ENCODE results near the gene AXDND1. TPM values are rescaled to one million over a fixed set of nuclear protein-coding genes. Genes with fewer than 3 reads are reported as not detected.

AXDND1 gene
- total and polyA plus RNA-seq, 2 experiments from 2014 or later = not detected

DNA sequence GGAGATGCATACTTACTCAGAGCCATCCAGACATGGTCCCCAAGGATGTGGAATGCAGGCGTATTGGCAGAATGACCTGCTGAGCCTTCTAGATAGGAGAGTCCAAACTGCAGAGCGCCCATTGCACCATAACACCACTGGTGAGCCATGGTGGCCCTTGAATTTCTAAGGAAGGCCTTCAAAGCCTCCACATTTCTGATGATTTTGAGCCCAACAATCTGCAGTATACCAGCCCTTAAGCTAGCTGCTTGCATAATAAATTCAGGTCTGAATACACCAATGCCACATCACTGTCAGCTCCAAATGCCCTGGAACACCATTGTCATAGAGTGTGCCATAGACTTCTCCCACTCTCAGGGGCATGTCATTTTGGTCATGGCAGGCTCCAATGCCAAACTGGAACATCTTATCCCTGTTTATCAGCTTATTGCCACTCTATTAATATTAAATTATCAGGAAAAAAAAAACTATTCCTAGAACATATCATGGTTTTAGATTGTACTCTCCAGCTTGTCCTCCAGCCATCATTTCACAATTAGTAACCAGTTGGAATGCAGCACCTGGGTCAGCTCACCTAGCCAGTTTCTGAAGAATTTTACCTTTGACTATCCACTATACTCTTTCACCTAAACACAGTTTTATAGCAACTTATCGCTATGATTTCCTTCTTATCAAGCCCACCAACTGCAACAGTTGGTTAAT, 183.0 kb downstream of the AXDND1 start:
- Histone ChIP-seq H4K20me1 (replicated peaks; ENCODE audit: insufficient read depth) (no peaks in the 10 kb centered on the region), H3K4me3 (no peak overlapping the region), H3K4me2 (no peak overlapping the region), H2AFZ (no peak overlapping the region), H3K79me2 (replicated peaks; ENCODE audit: insufficient read depth) (no peaks in the 10 kb centered on the region), H3K9me2 (ENCODE audit: insufficient read depth) (no peaks in the 10 kb centered on the region; the same call in 1 of the 2 replicates), H3K4me1 (ENCODE audit: insufficient read depth) (no peaks in the 10 kb centered on the region), H3K27ac (ENCODE audit: low read depth) (no peak overlapping the region), H3K27me3 (ENCODE audit: insufficient read depth) (no peaks in the 10 kb centered on the region), H3F3A (replicated peaks; ENCODE audit: low read depth) (no peaks in the 10 kb centered on the region), H3K36me3 (ENCODE audit: insufficient read depth) (no peaks in the 10 kb centered on the region)
- Mint-ChIP-seq H3K4me1 (peaks cover 6% of the 10 kb centered on the region; the same call in 2 of the 3 replicates), H3K9me3 (no peaks in the 10 kb centered on the region), H3K4me3 (no peak overlapping the region), H3K27me3 (ENCODE audit: insufficient read depth, low read depth, poor library complexity) (peaks cover 3% of the 10 kb centered on the region), H3K27ac (no peak overlapping the region), H3K36me3 (ENCODE audit: low read depth) (no peaks in the 10 kb centered on the region)
- DNase-seq (ENCODE audit: low spot score) = no peak
- ATAC-seq = no peak
- TF ChIP-seq POLR2AphosphoS5 (IDR thresholded peaks at IDR 0.05; ENCODE audit: low read depth) (no peak), NANOG (IDR thresholded peaks at IDR 0.05; ENCODE audit: borderline replicate concordance) (no peak), EZH2phosphoT487 (IDR thresholded peaks at IDR 0.05; ENCODE audit: unreplicated experiment) (no peak), JUNB (IDR thresholded peaks at IDR 0.05; ENCODE audit: unreplicated experiment) (no peak), CREB1 (CRISPR knock-in tag; IDR thresholded peaks at IDR 0.05; ENCODE audit: low read depth) (no peak), ZNF331 (CRISPR knock-in tag; IDR thresholded peaks at IDR 0.05; ENCODE audit: low read depth) (no peak), ZNF114 (CRISPR knock-in tag; IDR thresholded peaks at IDR 0.05) (no peak), STAT1 (IDR thresholded peaks at IDR 0.05; ENCODE audit: unreplicated experiment) (no peak), EZH2 (IDR thresholded peaks at IDR 0.05; ENCODE audit: low read depth, unreplicated experiment) (no peak)
- TF ChIP-seq, protein P1, sequence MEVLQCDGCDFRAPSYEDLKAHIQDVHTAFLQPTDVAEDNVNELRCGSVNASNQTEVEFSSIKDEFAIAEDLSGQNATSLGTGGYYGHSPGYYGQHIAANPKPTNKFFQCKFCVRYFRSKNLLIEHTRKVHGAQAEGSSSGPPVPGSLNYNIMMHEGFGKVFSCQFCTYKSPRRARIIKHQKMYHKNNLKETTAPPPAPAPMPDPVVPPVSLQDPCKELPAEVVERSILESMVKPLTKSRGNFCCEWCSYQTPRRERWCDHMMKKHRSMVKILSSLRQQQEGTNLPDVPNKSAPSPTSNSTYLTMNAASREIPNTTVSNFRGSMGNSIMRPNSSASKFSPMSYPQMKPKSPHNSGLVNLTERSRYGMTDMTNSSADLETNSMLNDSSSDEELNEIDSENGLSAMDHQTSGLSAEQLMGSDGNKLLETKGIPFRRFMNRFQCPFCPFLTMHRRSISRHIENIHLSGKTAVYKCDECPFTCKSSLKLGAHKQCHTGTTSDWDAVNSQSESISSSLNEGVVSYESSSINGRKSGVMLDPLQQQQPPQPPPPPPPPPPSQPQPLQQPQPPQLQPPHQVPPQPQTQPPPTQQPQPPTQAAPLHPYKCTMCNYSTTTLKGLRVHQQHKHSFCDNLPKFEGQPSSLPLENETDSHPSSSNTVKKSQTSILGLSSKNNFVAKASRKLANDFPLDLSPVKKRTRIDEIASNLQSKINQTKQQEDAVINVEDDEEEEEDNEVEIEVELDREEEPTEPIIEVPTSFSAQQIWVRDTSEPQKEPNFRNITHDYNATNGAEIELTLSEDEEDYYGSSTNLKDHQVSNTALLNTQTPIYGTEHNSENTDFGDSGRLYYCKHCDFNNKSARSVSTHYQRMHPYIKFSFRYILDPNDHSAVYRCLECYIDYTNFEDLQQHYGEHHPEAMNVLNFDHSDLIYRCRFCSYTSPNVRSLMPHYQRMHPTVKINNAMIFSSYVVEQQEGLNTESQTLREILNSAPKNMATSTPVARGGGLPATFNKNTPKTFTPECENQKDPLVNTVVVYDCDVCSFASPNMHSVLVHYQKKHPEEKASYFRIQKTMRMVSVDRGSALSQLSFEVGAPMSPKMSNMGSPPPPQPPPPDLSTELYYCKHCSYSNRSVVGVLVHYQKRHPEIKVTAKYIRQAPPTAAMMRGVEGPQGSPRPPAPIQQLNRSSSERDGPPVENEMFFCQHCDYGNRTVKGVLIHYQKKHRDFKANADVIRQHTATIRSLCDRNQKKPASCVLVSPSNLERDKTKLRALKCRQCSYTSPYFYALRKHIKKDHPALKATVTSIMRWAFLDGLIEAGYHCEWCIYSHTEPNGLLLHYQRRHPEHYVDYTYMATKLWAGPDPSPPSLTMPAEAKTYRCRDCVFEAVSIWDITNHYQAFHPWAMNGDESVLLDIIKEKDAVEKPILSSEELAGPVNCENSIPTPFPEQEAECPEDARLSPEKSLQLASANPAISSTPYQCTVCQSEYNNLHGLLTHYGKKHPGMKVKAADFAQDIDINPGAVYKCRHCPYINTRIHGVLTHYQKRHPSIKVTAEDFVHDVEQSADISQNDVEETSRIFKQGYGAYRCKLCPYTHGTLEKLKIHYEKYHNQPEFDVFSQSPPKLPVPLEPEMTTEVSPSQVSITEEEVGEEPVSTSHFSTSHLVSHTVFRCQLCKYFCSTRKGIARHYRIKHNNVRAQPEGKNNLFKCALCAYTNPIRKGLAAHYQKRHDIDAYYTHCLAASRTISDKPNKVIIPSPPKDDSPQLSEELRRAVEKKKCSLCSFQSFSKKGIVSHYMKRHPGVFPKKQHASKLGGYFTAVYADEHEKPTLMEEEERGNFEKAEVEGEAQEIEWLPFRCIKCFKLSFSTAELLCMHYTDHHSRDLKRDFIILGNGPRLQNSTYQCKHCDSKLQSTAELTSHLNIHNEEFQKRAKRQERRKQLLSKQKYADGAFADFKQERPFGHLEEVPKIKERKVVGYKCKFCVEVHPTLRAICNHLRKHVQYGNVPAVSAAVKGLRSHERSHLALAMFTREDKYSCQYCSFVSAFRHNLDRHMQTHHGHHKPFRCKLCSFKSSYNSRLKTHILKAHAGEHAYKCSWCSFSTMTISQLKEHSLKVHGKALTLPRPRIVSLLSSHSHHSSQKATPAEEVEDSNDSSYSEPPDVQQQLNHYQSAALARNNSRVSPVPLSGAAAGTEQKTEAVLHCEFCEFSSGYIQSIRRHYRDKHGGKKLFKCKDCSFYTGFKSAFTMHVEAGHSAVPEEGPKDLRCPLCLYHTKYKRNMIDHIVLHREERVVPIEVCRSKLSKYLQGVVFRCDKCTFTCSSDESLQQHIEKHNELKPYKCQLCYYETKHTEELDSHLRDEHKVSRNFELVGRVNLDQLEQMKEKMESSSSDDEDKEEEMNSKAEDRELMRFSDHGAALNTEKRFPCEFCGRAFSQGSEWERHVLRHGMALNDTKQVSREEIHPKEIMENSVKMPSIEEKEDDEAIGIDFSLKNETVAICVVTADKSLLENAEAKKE (CRISPR knock-in tag; IDR thresholded peaks at IDR 0.05) = no peak
- TF ChIP-seq, protein P2, sequence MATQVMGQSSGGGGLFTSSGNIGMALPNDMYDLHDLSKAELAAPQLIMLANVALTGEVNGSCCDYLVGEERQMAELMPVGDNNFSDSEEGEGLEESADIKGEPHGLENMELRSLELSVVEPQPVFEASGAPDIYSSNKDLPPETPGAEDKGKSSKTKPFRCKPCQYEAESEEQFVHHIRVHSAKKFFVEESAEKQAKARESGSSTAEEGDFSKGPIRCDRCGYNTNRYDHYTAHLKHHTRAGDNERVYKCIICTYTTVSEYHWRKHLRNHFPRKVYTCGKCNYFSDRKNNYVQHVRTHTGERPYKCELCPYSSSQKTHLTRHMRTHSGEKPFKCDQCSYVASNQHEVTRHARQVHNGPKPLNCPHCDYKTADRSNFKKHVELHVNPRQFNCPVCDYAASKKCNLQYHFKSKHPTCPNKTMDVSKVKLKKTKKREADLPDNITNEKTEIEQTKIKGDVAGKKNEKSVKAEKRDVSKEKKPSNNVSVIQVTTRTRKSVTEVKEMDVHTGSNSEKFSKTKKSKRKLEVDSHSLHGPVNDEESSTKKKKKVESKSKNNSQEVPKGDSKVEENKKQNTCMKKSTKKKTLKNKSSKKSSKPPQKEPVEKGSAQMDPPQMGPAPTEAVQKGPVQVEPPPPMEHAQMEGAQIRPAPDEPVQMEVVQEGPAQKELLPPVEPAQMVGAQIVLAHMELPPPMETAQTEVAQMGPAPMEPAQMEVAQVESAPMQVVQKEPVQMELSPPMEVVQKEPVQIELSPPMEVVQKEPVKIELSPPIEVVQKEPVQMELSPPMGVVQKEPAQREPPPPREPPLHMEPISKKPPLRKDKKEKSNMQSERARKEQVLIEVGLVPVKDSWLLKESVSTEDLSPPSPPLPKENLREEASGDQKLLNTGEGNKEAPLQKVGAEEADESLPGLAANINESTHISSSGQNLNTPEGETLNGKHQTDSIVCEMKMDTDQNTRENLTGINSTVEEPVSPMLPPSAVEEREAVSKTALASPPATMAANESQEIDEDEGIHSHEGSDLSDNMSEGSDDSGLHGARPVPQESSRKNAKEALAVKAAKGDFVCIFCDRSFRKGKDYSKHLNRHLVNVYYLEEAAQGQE (IDR thresholded peaks at IDR 0.05; ENCODE audit: unreplicated experiment) = no peak
- TF ChIP-seq, protein P3, sequence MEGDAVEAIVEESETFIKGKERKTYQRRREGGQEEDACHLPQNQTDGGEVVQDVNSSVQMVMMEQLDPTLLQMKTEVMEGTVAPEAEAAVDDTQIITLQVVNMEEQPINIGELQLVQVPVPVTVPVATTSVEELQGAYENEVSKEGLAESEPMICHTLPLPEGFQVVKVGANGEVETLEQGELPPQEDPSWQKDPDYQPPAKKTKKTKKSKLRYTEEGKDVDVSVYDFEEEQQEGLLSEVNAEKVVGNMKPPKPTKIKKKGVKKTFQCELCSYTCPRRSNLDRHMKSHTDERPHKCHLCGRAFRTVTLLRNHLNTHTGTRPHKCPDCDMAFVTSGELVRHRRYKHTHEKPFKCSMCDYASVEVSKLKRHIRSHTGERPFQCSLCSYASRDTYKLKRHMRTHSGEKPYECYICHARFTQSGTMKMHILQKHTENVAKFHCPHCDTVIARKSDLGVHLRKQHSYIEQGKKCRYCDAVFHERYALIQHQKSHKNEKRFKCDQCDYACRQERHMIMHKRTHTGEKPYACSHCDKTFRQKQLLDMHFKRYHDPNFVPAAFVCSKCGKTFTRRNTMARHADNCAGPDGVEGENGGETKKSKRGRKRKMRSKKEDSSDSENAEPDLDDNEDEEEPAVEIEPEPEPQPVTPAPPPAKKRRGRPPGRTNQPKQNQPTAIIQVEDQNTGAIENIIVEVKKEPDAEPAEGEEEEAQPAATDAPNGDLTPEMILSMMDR (conservative IDR thresholded peaks at IDR 0.05; ENCODE audit: low read depth in 2 of 2) = no peak
- TF ChIP-seq, protein P4, sequence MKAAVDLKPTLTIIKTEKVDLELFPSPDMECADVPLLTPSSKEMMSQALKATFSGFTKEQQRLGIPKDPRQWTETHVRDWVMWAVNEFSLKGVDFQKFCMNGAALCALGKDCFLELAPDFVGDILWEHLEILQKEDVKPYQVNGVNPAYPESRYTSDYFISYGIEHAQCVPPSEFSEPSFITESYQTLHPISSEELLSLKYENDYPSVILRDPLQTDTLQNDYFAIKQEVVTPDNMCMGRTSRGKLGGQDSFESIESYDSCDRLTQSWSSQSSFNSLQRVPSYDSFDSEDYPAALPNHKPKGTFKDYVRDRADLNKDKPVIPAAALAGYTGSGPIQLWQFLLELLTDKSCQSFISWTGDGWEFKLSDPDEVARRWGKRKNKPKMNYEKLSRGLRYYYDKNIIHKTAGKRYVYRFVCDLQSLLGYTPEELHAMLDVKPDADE (IDR thresholded peaks at IDR 0.05) = no peak

All from GM23338 (cell line).